Pancreas (tissue), 10 donors: ENCODE measurements around the gene LINS1. TPM values are rescaled to one million over a fixed set of nuclear protein-coding genes. Genes with fewer than 3 reads are reported as not detected.

Experiments
- ATAC-seq, 4 donors: fragments of 200-7000 bp; cut with Tn5 transposase; one replicate each; pipeline versions ENCODE4 v1.8.0 to v1.9.1; 2020; ENCODE audit warnings: mild to moderate bottlenecking in 4 of 4, moderate library complexity in 4 of 4
- DNase-seq, 6 donors: peaks; one replicate each; pipeline ENCODE4 v3.0.0-alpha.2; 2020
- FAIRE-seq: peaks from 2 replicates; lab custom pipeline; 2012; peaks lifted over from hg19 to GRCh38; lab: Jason Lieb, UNC
- H3K27ac ChIP-seq, 4 donors: fragments of 200-600 bp; sonication (generic); 1 replicate in 3 of 4; 2 replicates in 1 of 4; pipeline versions ENCODE4 v1.5.0 to v1.8.0; 2020
- H3K27me3 ChIP-seq, 4 donors: fragments of 200-600 bp; one replicate each; pipeline ENCODE4 v1.8.0; 2021
- H3K36me3 ChIP-seq, 3 donors: fragments of 200-600 bp; sonication (generic) in 1 of 3; one replicate each; pipeline versions ENCODE4 v1.5.0 to v1.8.0; 2020 to 2021
- H3K4me1 ChIP-seq, 3 donors: fragments of 200-600 bp; one replicate each; pipeline ENCODE4 v1.8.0; 2021
- H3K4me3 ChIP-seq, 4 donors: fragments of 200-600 bp; sonication (generic) in 2 of 4; one replicate each; pipeline versions ENCODE4 v1.5.0 to v1.8.0; 2020 to 2021
- H3K9me3 ChIP-seq, 4 donors: fragments of 200-600 bp; one replicate each; pipeline ENCODE4 v1.8.0; 2021
- CTCF ChIP-seq, 4 donors: fragments of 200-600 bp; sonication (generic) in 3 of 4; IDR thresholded peaks; one replicate each; pipeline versions ENCODE4 v1.5.0 to v1.8.0; 2021; ENCODE audit warnings: antibody characterized with exemption in 4 of 4
- WGBS, 2 donors: extraction: QIAGEN DNeasy Blood & Tissue Kit; methylation state at CpG; one replicate each; pipeline ENCODE4 v1.1.7; 2013; 5-methylcytosine and 5-hydroxymethylcytosine counted together
- intact Hi-C, 3 donors: fragments of 100-400 bp; cut with DNase I; formaldehyde crosslinking; loops; one replicate each; pipeline versions ENCODE4 v1.11.1 to v1.14.2; 2022
- polyA plus RNA-seq, 2 donors: library from polyadenylated mRNA; stranded (reverse); fragments of 200-250 nt; gene quantifications; one replicate each; pipeline ENCODE4 v1.2.3, GENCODE V29; 2013
- total RNA-seq, 6 donors: library from RNA; stranded (reverse); fragmentation: NEBNext Ultra II Directional in 4 of 6; extraction: Animal tissue kit (Norgen Biotek cat#: 25700) in 4 of 6; gene quantifications; one replicate each; pipeline versions ENCODE4 v1.2.1 to v1.2.4, GENCODE V29; 2021 to 2023
- donor health status: healthy with polysubstance abuse.
- donor health status: DM: no; HTN: no; CAD: no; lungs with moderate emphysema.
- donor health status: DM: no; HTN: no; CAD: no.
- donor health status: control.
- donor health status: control.
- donor health status: Bipolar disorder and iron deficiency.
- donor health status: DM: yes; HTN: yes; CAD: no.
- donor health status: DM: no; HTN: no; CAD: no.
- donor health status: DM: no; HTN: no; CAD: no.
- donor health status: DM: yes; HTN: yes; CAD: no.

The LINS1 gene
- total and polyA plus RNA-seq, 8 donors = 3.0 to 9.1 (median 4.6) TPM

DNA sequence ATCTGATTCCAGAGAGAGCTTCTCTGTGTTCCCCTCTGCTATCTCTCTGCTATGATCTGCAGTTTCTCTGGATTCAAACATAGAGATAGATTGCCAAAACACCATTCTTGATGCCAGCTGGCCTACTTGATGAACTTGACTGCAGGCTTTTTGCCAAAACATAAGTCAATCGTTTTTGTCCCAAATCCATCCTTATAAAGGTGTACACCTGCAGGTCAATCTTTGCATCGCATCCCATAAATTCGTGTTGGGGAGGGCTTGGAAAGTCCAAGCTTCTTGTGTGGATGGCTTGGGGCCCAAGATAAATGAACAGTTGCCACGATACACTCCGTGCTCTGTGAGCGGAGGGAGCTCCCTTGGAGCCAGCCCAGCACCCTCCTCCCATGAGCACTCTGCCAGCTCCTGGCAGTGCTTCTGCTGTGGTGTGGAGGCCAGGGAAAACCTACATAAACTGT lies 75.9 kb downstream of the LINS1 start:
- H3K4me3 ChIP-seq = no peak overlapping the region
- FAIRE-seq = no peak
- TF ChIP-seq CTCF (IDR thresholded peaks at IDR 0.05) = no peak
- H3K4me1 ChIP-seq = peaks cover 0 to 3% (median 0%) of the 10 kb centered on the region in 3 donors
- no peaks in the 10 kb centered on the region for H3K9me3 ChIP-seq
- ATAC-seq = peak; percentile 88 to 99 (median 94)
- peak; percentile 29 to 87 (median 76) for DNase-seq
- 9 to 13% methylated on average over 6 of the region's 6 CpGs for WGBS, 2 donors
- no peaks in the 10 kb centered on the region for H3K36me3 ChIP-seq
- intact Hi-C loops = no loop called here
- no peaks in the 10 kb centered on the region for H3K27me3 ChIP-seq
- no peak overlapping the region for H3K27ac ChIP-seq

DNA sequence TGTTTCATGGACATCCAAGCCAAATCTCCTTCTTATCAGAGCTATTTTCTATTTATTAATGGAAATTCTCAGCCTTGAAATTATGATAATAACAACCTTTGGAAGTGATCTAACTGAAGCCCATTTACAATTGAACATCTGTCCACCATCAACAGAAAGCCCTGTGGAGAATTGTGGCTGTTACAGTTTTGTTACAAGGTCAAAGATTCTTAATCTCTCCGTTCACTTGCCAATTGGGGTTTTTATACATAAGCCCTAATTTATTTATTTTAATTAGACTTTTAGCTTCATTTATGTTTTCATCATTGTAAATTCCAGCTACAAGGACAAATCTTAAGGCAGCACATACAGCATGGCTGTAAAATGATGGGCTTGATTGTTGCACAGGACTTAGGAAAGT lies 76.5 kb downstream of the LINS1 start:
- TF ChIP-seq CTCF (IDR thresholded peaks at IDR 0.05) = no peak
- Histone ChIP-seq H3K36me3 (no peaks in the 10 kb centered on the region), H3K4me1 (peaks cover 0 to 3% (median 0%) of the 10 kb centered on the region in 3 donors), H3K27me3 (no peaks in the 10 kb centered on the region), H3K9me3 (no peaks in the 10 kb centered on the region), H3K4me3 (no peak overlapping the region), H3K27ac (no peak overlapping the region)
- intact Hi-C loops = no loop called here
- FAIRE-seq = no peak
- no peak for DNase-seq
- 17 to 33% methylated on average over 1 of the region's 1 CpG for WGBS, 2 donors
- no peak for ATAC-seq

DNA sequence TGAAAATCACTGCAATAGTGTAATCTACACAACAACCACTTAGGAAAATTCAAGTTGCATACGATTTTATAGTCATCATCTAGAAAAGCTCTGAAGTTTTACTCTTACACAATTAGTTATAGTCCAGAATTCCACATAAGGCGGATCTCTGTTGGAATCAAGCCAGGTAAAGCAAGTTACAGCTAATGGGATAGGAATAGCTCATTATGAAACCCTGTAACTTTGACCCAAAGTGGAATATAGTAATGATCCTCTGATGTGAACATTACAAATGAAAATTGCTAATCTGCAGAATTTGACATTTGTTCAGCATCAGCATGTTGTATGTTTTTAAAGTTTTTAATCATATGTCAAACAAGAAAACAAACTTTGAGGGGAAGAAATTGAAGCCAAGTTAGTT lies 77.7 kb downstream of the LINS1 start:
- no peak for ATAC-seq
- FAIRE-seq = no peak
- Histone ChIP-seq H3K27me3 (no peaks in the 10 kb centered on the region), H3K4me1 (peaks cover 0 to 3% (median 0%) of the 10 kb centered on the region in 3 donors), H3K36me3 (no peaks in the 10 kb centered on the region), H3K27ac (no peak overlapping the region), H3K4me3 (no peak overlapping the region), H3K9me3 (no peaks in the 10 kb centered on the region)
- 76 to 84% methylated on average over 2 of the region's 2 CpGs for WGBS, 2 donors
- intact Hi-C loops = no loop called here
- no peak for TF ChIP-seq CTCF (IDR thresholded peaks at IDR 0.05)
- DNase-seq = no peak

DNA sequence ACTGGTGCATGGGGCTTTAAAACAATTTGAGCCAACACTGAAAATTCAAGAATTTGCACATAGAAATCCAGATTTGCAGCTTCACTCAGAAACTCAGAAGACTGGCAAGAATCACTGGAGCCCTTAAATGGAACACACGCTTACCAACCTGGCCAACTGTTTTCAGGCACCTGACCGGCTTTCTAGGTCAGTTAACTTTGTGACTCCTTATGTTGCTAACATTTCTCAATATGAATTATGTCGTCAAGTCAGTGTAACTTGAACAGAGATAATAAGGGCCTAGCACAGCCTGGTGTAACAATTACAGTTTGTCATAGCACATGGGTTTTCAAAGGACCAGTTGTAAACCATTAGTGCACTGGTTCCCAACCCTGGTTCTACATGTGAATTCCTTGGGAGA lies 80.1 kb downstream of the LINS1 start:
- ATAC-seq (no peak), DNase-seq (no peak)
- intact Hi-C loops = no loop called here

More for the DNA sequence above, 80.1 kb downstream of the LINS1 start:
- no peak for TF ChIP-seq CTCF (IDR thresholded peaks at IDR 0.05)
- no peaks in the 10 kb centered on the region for H3K36me3 ChIP-seq
- H3K27ac ChIP-seq = no peak overlapping the region
- H3K4me3 ChIP-seq = no peak overlapping the region
- H3K27me3 ChIP-seq = no peaks in the 10 kb centered on the region
- peaks cover 0 to 8% (median 5%) of the 10 kb centered on the region in 3 donors for H3K4me1 ChIP-seq
- 80 to 88% methylated on average over 3 of the region's 3 CpGs for WGBS, 2 donors
- FAIRE-seq = no peak
- no peaks in the 10 kb centered on the region for H3K9me3 ChIP-seq
